Epithelial cell of esophagus (primary cell): Measurements from ENCODE around the gene CASZ1.
A peak's percentile ranks its signal among the peaks of the same experiment; 100 is the strongest.

Experiments used
- DNase-seq: peaks from one replicate; pipeline ENCODE4 v3.0.0; 2010; ENCODE audit warnings: low read depth
- H3K4me3 ChIP-seq: 2 replicates; pipeline ENCODE4 v1.5.1; 2011; ENCODE audit warnings: mild to moderate bottlenecking, low read length, control low read depth
- TF ChIP-seq, protein P1 (sequence below): IDR thresholded peaks from 2 replicates; pipeline ENCODE4 v1.5.1; 2011; ENCODE audit warnings: low read depth, mild to moderate bottlenecking, low read length, control low read depth, inconsistent platforms; ENCODE audit not compliant: insufficient read depth; ENCODE audit errors: missing control alignments

The CASZ1 gene

DNA sequence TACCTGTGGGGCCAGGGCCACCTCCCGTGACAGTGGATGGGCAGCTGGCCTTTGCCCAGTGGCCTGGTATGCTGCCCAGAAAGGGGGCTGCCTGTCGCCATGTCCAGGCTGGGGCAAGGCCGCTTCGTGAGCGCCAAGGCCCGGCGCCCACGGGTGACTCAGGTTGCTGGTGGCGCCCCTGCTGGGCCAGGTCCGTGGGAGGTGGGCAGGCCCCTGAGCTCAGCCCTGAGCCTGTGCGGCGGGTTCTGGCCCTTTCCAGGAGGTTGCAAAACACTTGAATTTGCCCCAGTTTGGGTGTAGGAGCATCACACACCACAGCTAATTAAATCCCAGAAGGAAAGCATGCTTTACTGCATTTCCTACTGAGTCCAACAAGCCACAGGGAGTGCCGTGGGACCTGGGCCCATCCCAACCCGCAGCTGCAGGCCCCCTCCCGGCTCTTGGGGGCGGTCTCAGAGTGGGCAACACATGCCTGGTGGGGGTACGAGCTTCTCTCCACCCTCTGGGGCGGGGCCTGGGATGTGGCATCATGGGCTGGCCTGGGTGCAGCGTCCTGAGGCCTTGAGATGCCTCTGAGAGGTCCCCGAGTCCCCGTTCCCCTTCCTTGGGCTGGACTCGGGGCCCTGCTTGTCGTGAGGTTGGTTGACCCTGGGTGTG, 161.9 kb downstream of the CASZ1 start:
- H3K4me3 ChIP-seq, result no peak overlapping the region
- peak; percentile 48 for DNase-seq
- TF ChIP-seq, protein P1, sequence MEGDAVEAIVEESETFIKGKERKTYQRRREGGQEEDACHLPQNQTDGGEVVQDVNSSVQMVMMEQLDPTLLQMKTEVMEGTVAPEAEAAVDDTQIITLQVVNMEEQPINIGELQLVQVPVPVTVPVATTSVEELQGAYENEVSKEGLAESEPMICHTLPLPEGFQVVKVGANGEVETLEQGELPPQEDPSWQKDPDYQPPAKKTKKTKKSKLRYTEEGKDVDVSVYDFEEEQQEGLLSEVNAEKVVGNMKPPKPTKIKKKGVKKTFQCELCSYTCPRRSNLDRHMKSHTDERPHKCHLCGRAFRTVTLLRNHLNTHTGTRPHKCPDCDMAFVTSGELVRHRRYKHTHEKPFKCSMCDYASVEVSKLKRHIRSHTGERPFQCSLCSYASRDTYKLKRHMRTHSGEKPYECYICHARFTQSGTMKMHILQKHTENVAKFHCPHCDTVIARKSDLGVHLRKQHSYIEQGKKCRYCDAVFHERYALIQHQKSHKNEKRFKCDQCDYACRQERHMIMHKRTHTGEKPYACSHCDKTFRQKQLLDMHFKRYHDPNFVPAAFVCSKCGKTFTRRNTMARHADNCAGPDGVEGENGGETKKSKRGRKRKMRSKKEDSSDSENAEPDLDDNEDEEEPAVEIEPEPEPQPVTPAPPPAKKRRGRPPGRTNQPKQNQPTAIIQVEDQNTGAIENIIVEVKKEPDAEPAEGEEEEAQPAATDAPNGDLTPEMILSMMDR, result no peak

DNA sequence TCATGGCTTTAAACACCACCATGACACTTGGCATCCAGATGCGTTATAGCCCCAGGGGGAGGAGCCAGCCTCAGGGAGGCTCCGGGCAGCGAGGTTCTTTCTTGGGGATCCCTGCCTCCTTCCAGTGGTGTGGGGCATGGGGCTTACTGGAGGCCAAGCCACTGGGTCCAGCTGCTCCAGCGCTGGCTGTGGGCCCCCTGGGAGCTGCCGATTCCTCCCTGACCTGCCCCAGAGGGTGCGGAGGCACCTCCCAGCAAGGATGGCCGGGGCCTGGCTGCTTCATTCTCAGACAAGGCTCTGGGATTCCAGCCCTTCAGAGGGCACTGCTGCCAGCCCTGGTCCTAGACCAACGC, 162.4 kb downstream of the CASZ1 start:
- TF ChIP-seq, protein P1, result no peak
- DNase-seq, result no peak
- H3K4me3 ChIP-seq, result no peak overlapping the region

- H3K4me3 ChIP-seq, result no peak overlapping the region
- DNase-seq, result no peak
- TF ChIP-seq, protein P1, result no peak
Observed at GRCh38 chr1:10633416-10633815, 163.0 kb downstream of the CASZ1 start.

- TF ChIP-seq, protein P1, result no peak
- DNase-seq, result no peak
- H3K4me3 ChIP-seq, result no peak overlapping the region
Observed at GRCh38 chr1:10632691-10633090, 163.8 kb downstream of the CASZ1 start.

DNA sequence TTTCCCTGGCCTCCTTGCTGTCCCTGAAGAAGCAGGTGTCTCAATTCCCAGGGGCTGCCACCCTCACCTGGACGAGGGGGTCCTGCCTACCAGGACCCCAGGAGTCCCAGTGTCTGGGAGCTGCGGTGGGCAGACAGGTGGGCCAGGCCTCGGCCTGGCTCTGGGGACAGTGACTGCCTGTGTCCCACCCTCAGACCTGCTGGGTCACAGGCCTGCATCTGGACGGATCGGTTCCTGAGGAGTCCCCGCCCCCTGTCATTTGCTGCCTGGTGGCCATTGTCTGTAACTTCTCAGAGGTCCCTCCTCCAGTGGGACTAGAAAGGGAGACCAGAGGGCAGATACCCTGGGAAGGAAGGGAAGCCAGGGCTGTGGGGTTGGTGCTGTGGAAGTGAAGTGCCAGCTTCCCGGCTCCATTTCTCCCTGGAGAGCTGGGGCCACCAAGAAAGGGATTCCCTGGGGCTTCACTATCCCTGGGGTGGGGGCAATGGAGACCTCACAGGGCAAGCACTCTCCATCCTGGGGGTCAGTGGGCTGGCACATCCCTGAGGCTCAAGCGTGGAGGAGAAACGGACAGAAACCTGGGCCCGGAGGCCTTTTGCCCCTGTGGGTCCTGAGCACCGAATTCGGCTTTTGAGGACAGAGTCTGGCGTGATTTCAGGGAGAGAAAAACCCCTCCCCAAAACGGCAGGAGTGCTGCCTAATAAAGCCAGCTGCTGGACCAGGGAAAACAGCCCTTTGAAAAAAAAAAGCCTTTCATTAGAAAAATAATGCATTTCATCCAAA, 164.4 kb downstream of the CASZ1 start:
- TF ChIP-seq, protein P1, result no peak
- no peak for DNase-seq
- H3K4me3 ChIP-seq, result no peak overlapping the region

GRCh38 chr1:10631121-10631810, 165.2 kb downstream of the CASZ1 start:
- H3K4me3 ChIP-seq, result no peak overlapping the region
- TF ChIP-seq, protein P1, result no peak
- DNase-seq, result no peak
